ENCODE results near the gene SDK1. TPM values are rescaled to one million over a fixed set of nuclear protein-coding genes. Genes with fewer than 3 reads are reported as not detected.
"Not testable (repeated sequence)": the region's sequence is repeated elsewhere in the genome, so short reads cannot be mapped to it uniquely, and the experiment has no call there.

SDK1 gene
- total RNA-seq, 1 experiment from 2014 or later = 7.1 TPM

- H3K9me3 ChIP-seq = no peaks in the 10 kb centered on the region
- no peak overlapping the region for H3K27ac Mint-ChIP-seq (ENCODE audit: unreplicated experiment)
- no peak overlapping the region for H3K4me3 ChIP-seq (ENCODE audit: low read depth, low read length)
- intact Hi-C loops (cut with micrococcal nuclease; ENCODE audit: unreplicated experiment) = no loop called here
- CTCF ChIA-PET = no interaction called here
- no peak for DNase-seq
- H3K36me3 ChIP-seq (ENCODE audit: control insufficient read depth, insufficient read depth, low read length) = no peaks in the 10 kb centered on the region
- TF ChIP-seq, protein P1, sequence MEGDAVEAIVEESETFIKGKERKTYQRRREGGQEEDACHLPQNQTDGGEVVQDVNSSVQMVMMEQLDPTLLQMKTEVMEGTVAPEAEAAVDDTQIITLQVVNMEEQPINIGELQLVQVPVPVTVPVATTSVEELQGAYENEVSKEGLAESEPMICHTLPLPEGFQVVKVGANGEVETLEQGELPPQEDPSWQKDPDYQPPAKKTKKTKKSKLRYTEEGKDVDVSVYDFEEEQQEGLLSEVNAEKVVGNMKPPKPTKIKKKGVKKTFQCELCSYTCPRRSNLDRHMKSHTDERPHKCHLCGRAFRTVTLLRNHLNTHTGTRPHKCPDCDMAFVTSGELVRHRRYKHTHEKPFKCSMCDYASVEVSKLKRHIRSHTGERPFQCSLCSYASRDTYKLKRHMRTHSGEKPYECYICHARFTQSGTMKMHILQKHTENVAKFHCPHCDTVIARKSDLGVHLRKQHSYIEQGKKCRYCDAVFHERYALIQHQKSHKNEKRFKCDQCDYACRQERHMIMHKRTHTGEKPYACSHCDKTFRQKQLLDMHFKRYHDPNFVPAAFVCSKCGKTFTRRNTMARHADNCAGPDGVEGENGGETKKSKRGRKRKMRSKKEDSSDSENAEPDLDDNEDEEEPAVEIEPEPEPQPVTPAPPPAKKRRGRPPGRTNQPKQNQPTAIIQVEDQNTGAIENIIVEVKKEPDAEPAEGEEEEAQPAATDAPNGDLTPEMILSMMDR (IDR thresholded peaks at IDR 0.05; ENCODE audit: insufficient read depth in 1 of 2, low read depth in 1 of 2, low read length in 1 of 2, severe bottlenecking in 1 of 2, unreplicated experiment in 1 of 2) = no peak
- POLR2A ChIA-PET = interaction anchor here (0.6 kb wide), 1 partner anchor 151 kb away, joined by 5 read pairs; no protein-coding TSS in a partner anchor
- no peaks in the 10 kb centered on the region for H3K4me1 ChIP-seq
- no TSS peak for BruUV-seq (replicated peaks)
- no peaks in the 10 kb centered on the region for H3K36me3 Mint-ChIP-seq (ENCODE audit: insufficient read depth, unreplicated experiment)
- no peaks in the 10 kb centered on the region for H3K27me3 ChIP-seq (replicated peaks; ENCODE audit: control insufficient read depth, insufficient read depth, low read length)
- no peak overlapping the region for H3K4me3 Mint-ChIP-seq (ENCODE audit: unreplicated experiment)
- peaks cover 9% of the 10 kb centered on the region for H3K9me3 Mint-ChIP-seq (ENCODE audit: unreplicated experiment)
- H3K4me1 Mint-ChIP-seq (ENCODE audit: low read depth, unreplicated experiment) = no peaks in the 10 kb centered on the region
- no peaks in the 10 kb centered on the region for H3K27me3 Mint-ChIP-seq (ENCODE audit: insufficient read depth, unreplicated experiment)
These were observed 960.0 kb downstream of the SDK1 start for GRCh38 chr7:4260867-4261600.

- no peaks in the 10 kb centered on the region for H3K36me3 Mint-ChIP-seq (ENCODE audit: insufficient read depth, unreplicated experiment)
- no peaks in the 10 kb centered on the region for H3K36me3 ChIP-seq (ENCODE audit: control insufficient read depth, insufficient read depth, low read length)
- H3K27ac Mint-ChIP-seq (ENCODE audit: unreplicated experiment) = no peak overlapping the region
- ChIA-PET POLR2A (interaction anchor here (0.6 kb wide), 1 partner anchor 151 kb away, joined by 5 read pairs; no protein-coding TSS in a partner anchor), CTCF (no interaction called here)
- H3K27me3 ChIP-seq (replicated peaks; ENCODE audit: control insufficient read depth, insufficient read depth, low read length) = no peaks in the 10 kb centered on the region
- no TSS peak for BruUV-seq (replicated peaks)
- DNase-seq = no peak
- H3K4me3 Mint-ChIP-seq (ENCODE audit: unreplicated experiment) = no peak overlapping the region
- H3K4me1 ChIP-seq = no peaks in the 10 kb centered on the region
- no peak overlapping the region for H3K4me3 ChIP-seq (ENCODE audit: low read depth, low read length)
- intact Hi-C loops (cut with micrococcal nuclease; ENCODE audit: unreplicated experiment) = no loop called here
- TF ChIP-seq, protein P1 (IDR thresholded peaks at IDR 0.05; ENCODE audit: insufficient read depth in 1 of 2, low read depth in 1 of 2, low read length in 1 of 2, severe bottlenecking in 1 of 2, unreplicated experiment in 1 of 2) = no peak
- H3K9me3 ChIP-seq = no peaks in the 10 kb centered on the region
- no peaks in the 10 kb centered on the region for H3K4me1 Mint-ChIP-seq (ENCODE audit: low read depth, unreplicated experiment)
- peaks cover 7% of the 10 kb centered on the region for H3K9me3 Mint-ChIP-seq (ENCODE audit: unreplicated experiment)
- no peaks in the 10 kb centered on the region for H3K27me3 Mint-ChIP-seq (ENCODE audit: insufficient read depth, unreplicated experiment)
These were observed 960.5 kb downstream of the SDK1 start for GRCh38 chr7:4261601-4261960.

DNA sequence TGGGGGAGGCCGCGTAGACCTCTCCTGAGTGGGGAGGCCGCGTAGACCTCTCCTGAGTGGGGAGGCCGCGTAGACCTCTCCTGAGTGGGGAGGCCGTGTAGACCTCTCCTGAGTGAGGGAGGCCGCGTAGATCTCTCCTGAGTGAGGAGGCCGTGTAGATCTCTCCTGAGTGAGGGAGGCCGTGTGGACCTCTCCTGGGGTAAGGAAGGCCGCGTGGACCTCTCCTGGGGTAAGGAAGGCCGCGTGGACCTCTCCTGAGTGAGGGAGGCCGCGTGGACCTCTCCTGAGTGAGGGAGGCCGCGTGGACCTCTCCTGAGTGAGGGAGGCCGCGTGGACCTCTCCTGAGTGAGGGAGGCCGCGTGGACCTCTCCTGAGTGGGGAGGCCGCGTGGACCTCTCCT lies 963.2 kb downstream of the SDK1 start:
- H3K27me3 Mint-ChIP-seq (ENCODE audit: insufficient read depth, unreplicated experiment); H3K4me1 ChIP-seq; H3K4me3 Mint-ChIP-seq (ENCODE audit: unreplicated experiment); DNase-seq; H3K27me3 ChIP-seq (replicated peaks; ENCODE audit: control insufficient read depth, insufficient read depth, low read length); H3K9me3 Mint-ChIP-seq (ENCODE audit: unreplicated experiment); H3K36me3 ChIP-seq (ENCODE audit: control insufficient read depth, insufficient read depth, low read length); POLR2A ChIA-PET; CTCF ChIA-PET; H3K27ac Mint-ChIP-seq (ENCODE audit: unreplicated experiment); H3K4me3 ChIP-seq (ENCODE audit: low read depth, low read length); H3K4me1 Mint-ChIP-seq (ENCODE audit: low read depth, unreplicated experiment); intact Hi-C loops (cut with micrococcal nuclease; ENCODE audit: unreplicated experiment); BruUV-seq (replicated peaks); H3K9me3 ChIP-seq; H3K36me3 Mint-ChIP-seq (ENCODE audit: insufficient read depth, unreplicated experiment): not testable (repeated sequence)

Data from Caco-2 (cell line).